GM23338 (cell line): ENCODE measurements around the gene EXOC3. TPM values are rescaled to one million over a fixed set of nuclear protein-coding genes. Genes with fewer than 3 reads are reported as not detected.
A peak's percentile ranks its signal among the peaks of the same experiment; 100 is the strongest.

Source experiments
- ATAC-seq: fragments of 200-7000 bp; cut with Tn5 transposase; 3 replicates; pipeline ENCODE4 v1.9.1; 2020
- DNase-seq: peaks from one replicate; pipeline ENCODE4 v3.0.0-alpha.2; 2015; ENCODE audit warnings: low spot score
- H2AFZ ChIP-seq: fragments of 200-600 bp; sonication (generic); 2 replicates; pipeline ENCODE4 v1.8.0; 2016; ENCODE audit warnings: antibody characterized with exemption, mild to moderate bottlenecking, moderate library complexity
- H3F3A ChIP-seq: fragments of 200-600 bp; sonication (generic); replicated peaks from 2 replicates; pipeline ENCODE4 v1.8.0; 2017; ENCODE audit warnings: antibody characterized with exemption, mixed run types, low read depth
- H3K27ac ChIP-seq: fragments of 200-600 bp; sonication (generic); 2 replicates; pipeline ENCODE4 v1.6.1; 2016; ENCODE audit warnings: low read depth
- H3K27me3 ChIP-seq: fragments of 200-600 bp; sonication (generic); 2 replicates; pipeline ENCODE4 v1.8.0; 2016; ENCODE audit warnings: mild to moderate bottlenecking, mixed run types, moderate library complexity; ENCODE audit not compliant: insufficient read depth
- H3K36me3 ChIP-seq: fragments of 200-600 bp; sonication (generic); 2 replicates; pipeline ENCODE4 v1.8.0; 2016; ENCODE audit warnings: mild to moderate bottlenecking; ENCODE audit not compliant: insufficient read depth
- H3K4me1 ChIP-seq: fragments of 200-600 bp; sonication (generic); 2 replicates; pipeline ENCODE4 v1.8.0; 2016; ENCODE audit warnings: mild to moderate bottlenecking, moderate library complexity; ENCODE audit not compliant: insufficient read depth
- H3K4me2 ChIP-seq: fragments of 200-600 bp; sonication (generic); 2 replicates; pipeline ENCODE4 v1.7.1; 2017; ENCODE audit warnings: mixed run types
- H3K4me3 ChIP-seq: fragments of 200-600 bp; sonication (generic); 2 replicates; pipeline ENCODE4 v1.6.1; 2016; ENCODE audit warnings: mixed run types
- H3K79me2 ChIP-seq: fragments of 200-600 bp; sonication (generic); replicated peaks from 2 replicates; pipeline ENCODE4 v1.8.0; 2017; ENCODE audit warnings: mild to moderate bottlenecking; ENCODE audit not compliant: insufficient read depth
- H3K9me2 ChIP-seq: fragments of 200-600 bp; sonication (generic); 2 replicates; pipeline ENCODE4 v1.8.0; 2017; ENCODE audit not compliant: insufficient read depth
- H4K20me1 ChIP-seq: fragments of 200-600 bp; sonication (generic); replicated peaks from 2 replicates; pipeline ENCODE4 v1.8.0; 2017; ENCODE audit warnings: mild to moderate bottlenecking; ENCODE audit not compliant: insufficient read depth
- H3K27ac Mint-ChIP-seq: 2 replicates; pipeline ENCODE4 v1.8.0; 2020; ENCODE audit warnings: inconsistent platforms, mild to moderate bottlenecking, moderate library complexity, mixed read lengths
- H3K27me3 Mint-ChIP-seq: 3 replicates; pipeline ENCODE4 v1.8.0; 2022; ENCODE audit warnings: low read depth, mild to moderate bottlenecking, moderate library complexity, mixed read lengths, inconsistent platforms; ENCODE audit not compliant: insufficient read depth, poor library complexity
- H3K36me3 Mint-ChIP-seq: 3 replicates; pipeline ENCODE4 v1.8.0; 2021; ENCODE audit warnings: low read depth, mild to moderate bottlenecking, inconsistent platforms, moderate library complexity, mixed read lengths
- H3K4me1 Mint-ChIP-seq: 3 replicates; pipeline ENCODE4 v1.8.0; 2020; ENCODE audit warnings: mild to moderate bottlenecking, inconsistent platforms, mixed read lengths
- H3K4me3 Mint-ChIP-seq: 3 replicates; pipeline ENCODE4 v1.8.0; 2021; ENCODE audit warnings: moderate library complexity, mild to moderate bottlenecking, inconsistent platforms, mixed read lengths
- H3K9me3 Mint-ChIP-seq: 3 replicates; pipeline ENCODE4 v1.8.0; 2020; ENCODE audit warnings: moderate library complexity, mild to moderate bottlenecking, inconsistent platforms, mixed read lengths
- JUNB ChIP-seq: IDR thresholded peaks from one replicate; pipeline ENCODE4 v1.6.1; 2016; ENCODE audit warnings: antibody characterized with exemption; ENCODE audit not compliant: unreplicated experiment
- polyA plus RNA-seq: library from polyadenylated mRNA; unstranded; fragments of >200 nt; fragmentation: Nextera tagmentation; extraction: Ambion mirVana; gene quantifications from 2 replicates; pipeline ENCODE4 v1.2.1, GENCODE V29; 2016
- total RNA-seq: library from RNA; depleted of rRNA; stranded (reverse); fragments of >200 nt; shearing (Covaris generic); gene quantifications from 2 replicates; pipeline ENCODE4 v1.2.3, GENCODE V29; 2014
- TF ChIP-seq, protein P1 (sequence below), 2 experiments: fragments of 200-600 bp in 1 of 2; sonication (generic) in 1 of 2; conservative IDR thresholded peaks; 2 replicates each; pipeline versions ENCODE4 v1.5.1 to v1.6.1; 2016 to 2017; ENCODE audit warnings: antibody characterized with exemption in 2 of 2, low read depth in 2 of 2, mild to moderate bottlenecking in 2 of 2, moderate library complexity in 1 of 2
- TF ChIP-seq, protein P2 (sequence below): fragments of 250-450 bp; sonication (Bioruptor Pico); IDR thresholded peaks from 2 replicates; pipeline ENCODE4 v1.5.0; 2020; ENCODE audit warnings: mild to moderate bottlenecking, moderate library complexity

Gene EXOC3
- total and polyA plus RNA-seq, 2 experiments from 2014 or later: 13.4 to 31.6 TPM

- Histone ChIP-seq H3K27ac (peak overlapping the region; percentile 50; the same call in 1 of the 2 replicates), H4K20me1 (no peaks in the 10 kb centered on the region), H3K4me3 (no peak overlapping the region; the same call in 1 of the 2 replicates), H3K4me1 (peaks cover 6% of the 10 kb centered on the region; the same call in 1 of the 2 replicates), H3K4me2 (peak overlapping the region; percentile 58), H2AFZ (peak overlapping the region; percentile 47; the same call in 1 of the 2 replicates), H3K9me2 (0 out of 2 replicates have a peak, but pooled peaks cover 4% of the 10 kb centered on the region), H3K36me3 (no peaks in the 10 kb centered on the region), H3F3A (no peaks in the 10 kb centered on the region), H3K27me3 (no peaks in the 10 kb centered on the region), H3K79me2 (no peaks in the 10 kb centered on the region)
- Mint-ChIP-seq H3K4me1 (peaks cover 16% of the 10 kb centered on the region), H3K27ac (peak overlapping the region; percentile 82; the same call in 1 of the 2 replicates), H3K9me3 (0 out of 3 replicates have a peak, but pooled peaks cover 3% of the 10 kb centered on the region), H3K36me3 (no peaks in the 10 kb centered on the region), H3K4me3 (peak overlapping the region; percentile 59), H3K27me3 (peaks cover 15% of the 10 kb centered on the region)
- DNase-seq (peak; percentile 88), ATAC-seq (peak; percentile 82)
- TF ChIP-seq, protein P1, sequence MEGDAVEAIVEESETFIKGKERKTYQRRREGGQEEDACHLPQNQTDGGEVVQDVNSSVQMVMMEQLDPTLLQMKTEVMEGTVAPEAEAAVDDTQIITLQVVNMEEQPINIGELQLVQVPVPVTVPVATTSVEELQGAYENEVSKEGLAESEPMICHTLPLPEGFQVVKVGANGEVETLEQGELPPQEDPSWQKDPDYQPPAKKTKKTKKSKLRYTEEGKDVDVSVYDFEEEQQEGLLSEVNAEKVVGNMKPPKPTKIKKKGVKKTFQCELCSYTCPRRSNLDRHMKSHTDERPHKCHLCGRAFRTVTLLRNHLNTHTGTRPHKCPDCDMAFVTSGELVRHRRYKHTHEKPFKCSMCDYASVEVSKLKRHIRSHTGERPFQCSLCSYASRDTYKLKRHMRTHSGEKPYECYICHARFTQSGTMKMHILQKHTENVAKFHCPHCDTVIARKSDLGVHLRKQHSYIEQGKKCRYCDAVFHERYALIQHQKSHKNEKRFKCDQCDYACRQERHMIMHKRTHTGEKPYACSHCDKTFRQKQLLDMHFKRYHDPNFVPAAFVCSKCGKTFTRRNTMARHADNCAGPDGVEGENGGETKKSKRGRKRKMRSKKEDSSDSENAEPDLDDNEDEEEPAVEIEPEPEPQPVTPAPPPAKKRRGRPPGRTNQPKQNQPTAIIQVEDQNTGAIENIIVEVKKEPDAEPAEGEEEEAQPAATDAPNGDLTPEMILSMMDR (conservative IDR thresholded peaks at IDR 0.05; ENCODE audit: low read depth in 2 of 2): peak in 1 of 2 experiments; percentile 36; a peak in 1 of 4 replicates
- no peak for TF ChIP-seq JUNB
- TF ChIP-seq, protein P2, sequence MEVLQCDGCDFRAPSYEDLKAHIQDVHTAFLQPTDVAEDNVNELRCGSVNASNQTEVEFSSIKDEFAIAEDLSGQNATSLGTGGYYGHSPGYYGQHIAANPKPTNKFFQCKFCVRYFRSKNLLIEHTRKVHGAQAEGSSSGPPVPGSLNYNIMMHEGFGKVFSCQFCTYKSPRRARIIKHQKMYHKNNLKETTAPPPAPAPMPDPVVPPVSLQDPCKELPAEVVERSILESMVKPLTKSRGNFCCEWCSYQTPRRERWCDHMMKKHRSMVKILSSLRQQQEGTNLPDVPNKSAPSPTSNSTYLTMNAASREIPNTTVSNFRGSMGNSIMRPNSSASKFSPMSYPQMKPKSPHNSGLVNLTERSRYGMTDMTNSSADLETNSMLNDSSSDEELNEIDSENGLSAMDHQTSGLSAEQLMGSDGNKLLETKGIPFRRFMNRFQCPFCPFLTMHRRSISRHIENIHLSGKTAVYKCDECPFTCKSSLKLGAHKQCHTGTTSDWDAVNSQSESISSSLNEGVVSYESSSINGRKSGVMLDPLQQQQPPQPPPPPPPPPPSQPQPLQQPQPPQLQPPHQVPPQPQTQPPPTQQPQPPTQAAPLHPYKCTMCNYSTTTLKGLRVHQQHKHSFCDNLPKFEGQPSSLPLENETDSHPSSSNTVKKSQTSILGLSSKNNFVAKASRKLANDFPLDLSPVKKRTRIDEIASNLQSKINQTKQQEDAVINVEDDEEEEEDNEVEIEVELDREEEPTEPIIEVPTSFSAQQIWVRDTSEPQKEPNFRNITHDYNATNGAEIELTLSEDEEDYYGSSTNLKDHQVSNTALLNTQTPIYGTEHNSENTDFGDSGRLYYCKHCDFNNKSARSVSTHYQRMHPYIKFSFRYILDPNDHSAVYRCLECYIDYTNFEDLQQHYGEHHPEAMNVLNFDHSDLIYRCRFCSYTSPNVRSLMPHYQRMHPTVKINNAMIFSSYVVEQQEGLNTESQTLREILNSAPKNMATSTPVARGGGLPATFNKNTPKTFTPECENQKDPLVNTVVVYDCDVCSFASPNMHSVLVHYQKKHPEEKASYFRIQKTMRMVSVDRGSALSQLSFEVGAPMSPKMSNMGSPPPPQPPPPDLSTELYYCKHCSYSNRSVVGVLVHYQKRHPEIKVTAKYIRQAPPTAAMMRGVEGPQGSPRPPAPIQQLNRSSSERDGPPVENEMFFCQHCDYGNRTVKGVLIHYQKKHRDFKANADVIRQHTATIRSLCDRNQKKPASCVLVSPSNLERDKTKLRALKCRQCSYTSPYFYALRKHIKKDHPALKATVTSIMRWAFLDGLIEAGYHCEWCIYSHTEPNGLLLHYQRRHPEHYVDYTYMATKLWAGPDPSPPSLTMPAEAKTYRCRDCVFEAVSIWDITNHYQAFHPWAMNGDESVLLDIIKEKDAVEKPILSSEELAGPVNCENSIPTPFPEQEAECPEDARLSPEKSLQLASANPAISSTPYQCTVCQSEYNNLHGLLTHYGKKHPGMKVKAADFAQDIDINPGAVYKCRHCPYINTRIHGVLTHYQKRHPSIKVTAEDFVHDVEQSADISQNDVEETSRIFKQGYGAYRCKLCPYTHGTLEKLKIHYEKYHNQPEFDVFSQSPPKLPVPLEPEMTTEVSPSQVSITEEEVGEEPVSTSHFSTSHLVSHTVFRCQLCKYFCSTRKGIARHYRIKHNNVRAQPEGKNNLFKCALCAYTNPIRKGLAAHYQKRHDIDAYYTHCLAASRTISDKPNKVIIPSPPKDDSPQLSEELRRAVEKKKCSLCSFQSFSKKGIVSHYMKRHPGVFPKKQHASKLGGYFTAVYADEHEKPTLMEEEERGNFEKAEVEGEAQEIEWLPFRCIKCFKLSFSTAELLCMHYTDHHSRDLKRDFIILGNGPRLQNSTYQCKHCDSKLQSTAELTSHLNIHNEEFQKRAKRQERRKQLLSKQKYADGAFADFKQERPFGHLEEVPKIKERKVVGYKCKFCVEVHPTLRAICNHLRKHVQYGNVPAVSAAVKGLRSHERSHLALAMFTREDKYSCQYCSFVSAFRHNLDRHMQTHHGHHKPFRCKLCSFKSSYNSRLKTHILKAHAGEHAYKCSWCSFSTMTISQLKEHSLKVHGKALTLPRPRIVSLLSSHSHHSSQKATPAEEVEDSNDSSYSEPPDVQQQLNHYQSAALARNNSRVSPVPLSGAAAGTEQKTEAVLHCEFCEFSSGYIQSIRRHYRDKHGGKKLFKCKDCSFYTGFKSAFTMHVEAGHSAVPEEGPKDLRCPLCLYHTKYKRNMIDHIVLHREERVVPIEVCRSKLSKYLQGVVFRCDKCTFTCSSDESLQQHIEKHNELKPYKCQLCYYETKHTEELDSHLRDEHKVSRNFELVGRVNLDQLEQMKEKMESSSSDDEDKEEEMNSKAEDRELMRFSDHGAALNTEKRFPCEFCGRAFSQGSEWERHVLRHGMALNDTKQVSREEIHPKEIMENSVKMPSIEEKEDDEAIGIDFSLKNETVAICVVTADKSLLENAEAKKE: no peak
Measured at GRCh38 chr5:399296-400281, 43.4 kb upstream of the EXOC3 start.
